ENCODE measurements around the gene HINT3.
A peak's percentile ranks its signal among the peaks of the same experiment; 100 is the strongest.

HINT3 gene

DNA sequence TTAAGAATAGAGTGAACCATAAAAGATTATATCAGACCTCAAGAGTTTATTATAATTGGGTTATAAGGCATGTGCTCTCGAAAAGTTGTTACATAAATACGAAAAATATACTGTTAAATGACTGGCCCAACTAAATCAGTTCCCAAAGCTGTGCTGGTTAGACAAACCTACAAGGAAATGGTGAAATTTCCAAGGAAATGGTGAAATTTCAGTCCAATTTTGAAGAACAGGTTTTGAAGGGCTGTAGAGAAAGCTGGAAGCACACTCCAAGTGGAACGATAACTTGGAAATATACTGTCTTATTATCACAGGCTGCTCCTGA lies 29.4 kb downstream of the HINT3 start:
- peak overlapping the region; percentile 98 for H3K4me3 ChIP-seq (ENCODE audit: low read length)
- no peak for DNase-seq (ENCODE audit: low read depth)
- peak overlapping the region; percentile 93 for H3K9ac ChIP-seq (ENCODE audit: low read length)
- no peaks in the 10 kb centered on the region for H3K9me3 ChIP-seq (ENCODE audit: control insufficient read depth, low read length)
- no peaks in the 10 kb centered on the region for H3K36me3 ChIP-seq (ENCODE audit: control insufficient read depth, insufficient read depth, low read length, severe bottlenecking)
- peaks cover 39% of the 10 kb centered on the region for H3K4me1 ChIP-seq (ENCODE audit: control insufficient read depth, insufficient read depth, low read length)
- no peaks in the 10 kb centered on the region for H3K27me3 ChIP-seq (replicated peaks; ENCODE audit: control insufficient read depth, insufficient read depth, low read length)

DNA sequence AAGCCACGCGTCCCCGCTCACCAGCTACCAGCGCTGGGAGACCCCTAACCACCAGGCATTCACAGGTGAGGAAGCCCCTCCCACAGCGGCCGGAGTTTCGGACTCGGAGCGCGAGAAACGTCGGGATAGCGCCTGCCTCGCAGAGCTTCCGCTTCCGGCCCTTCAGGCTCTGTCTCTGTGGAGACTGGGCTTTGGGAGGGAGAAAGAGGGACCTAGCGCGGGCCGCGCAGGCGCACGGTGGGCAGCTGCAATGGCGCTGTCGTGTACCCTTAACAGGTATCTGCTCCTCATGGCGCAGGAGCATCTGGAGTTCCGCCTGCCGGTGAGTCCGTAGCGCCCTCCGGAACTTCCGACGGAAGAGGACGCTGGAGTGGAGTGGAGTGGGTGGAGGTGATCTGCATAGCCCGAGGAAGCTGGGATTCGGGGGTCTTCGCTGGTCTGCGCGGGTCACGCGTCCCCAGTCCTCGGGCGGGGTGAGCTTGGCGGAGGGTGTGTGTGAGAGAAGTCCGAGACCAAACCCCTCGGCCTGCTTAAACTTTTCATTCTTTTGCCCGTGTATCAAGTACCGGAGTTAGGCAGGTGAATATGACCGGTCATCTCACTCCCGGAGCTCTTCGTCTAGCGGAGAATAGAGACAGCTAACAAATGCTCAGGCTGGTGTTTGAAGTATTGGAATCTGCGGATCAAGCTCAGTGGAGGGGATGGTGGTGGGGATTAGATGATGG lies 29.9 kb downstream of the HINT3 start, which contains the start of gene TRMT11:
TSS of gene TRMT11 (plus strand) at position 240 of the 725 bp plus-strand sequence. CDS start at position 251, 11 bp downstream.
- Histone ChIP-seq H3K4me1 (ENCODE audit: control insufficient read depth, insufficient read depth, low read length) (peaks cover 39% of the 10 kb centered on the region), H3K4me3 (ENCODE audit: low read length) (peak within 1 kb of the TSS; percentile 98), H3K9ac (ENCODE audit: low read length) (peak within 1 kb of the TSS; percentile 93), H3K27me3 (replicated peaks; ENCODE audit: control insufficient read depth, insufficient read depth, low read length) (no peaks in the 10 kb centered on the region), H3K9me3 (ENCODE audit: control insufficient read depth, low read length) (no peaks in the 10 kb centered on the region), H3K36me3 (ENCODE audit: control insufficient read depth, insufficient read depth, low read length, severe bottlenecking) (no peaks in the 10 kb centered on the region)
- peak; percentile 96 for DNase-seq (ENCODE audit: low read depth)

DNA sequence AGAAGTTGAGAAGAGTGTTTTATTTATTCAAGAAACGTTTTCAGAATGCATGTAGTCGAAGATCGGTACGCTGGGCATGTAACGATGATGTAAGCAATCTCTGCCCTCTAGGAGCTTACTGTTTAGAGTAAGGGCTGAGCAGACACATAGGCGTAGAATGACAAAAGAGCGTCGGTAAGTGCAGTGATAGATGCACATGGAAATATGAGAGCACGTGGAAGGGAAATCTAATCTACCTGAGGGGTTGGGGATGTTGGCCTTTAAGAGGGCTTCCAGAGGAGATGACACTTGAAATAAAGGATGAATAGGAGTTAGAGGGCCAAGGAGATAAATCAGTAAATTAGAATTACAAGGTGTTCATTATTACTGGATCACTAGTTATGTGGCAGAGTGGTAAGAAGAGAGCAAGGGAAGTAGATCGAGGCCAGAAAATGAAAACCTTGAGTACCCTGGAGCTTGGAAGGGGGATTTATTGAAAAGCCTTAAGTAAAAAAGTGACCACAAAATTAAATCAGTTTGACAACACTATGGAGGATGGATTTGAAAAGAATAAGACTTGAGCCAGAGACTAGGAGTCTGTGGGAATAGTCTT lies 30.6 kb downstream of the HINT3 start:
- Histone ChIP-seq H3K27me3 (replicated peaks; ENCODE audit: control insufficient read depth, insufficient read depth, low read length) (no peaks in the 10 kb centered on the region), H3K9me3 (ENCODE audit: control insufficient read depth, low read length) (no peaks in the 10 kb centered on the region), H3K4me1 (ENCODE audit: control insufficient read depth, insufficient read depth, low read length) (peaks cover 39% of the 10 kb centered on the region), H3K36me3 (ENCODE audit: control insufficient read depth, insufficient read depth, low read length, severe bottlenecking) (no peaks in the 10 kb centered on the region), H3K9ac (ENCODE audit: low read length) (peak overlapping the region; percentile 93), H3K4me3 (ENCODE audit: low read length) (peak overlapping the region; percentile 98)
- peak; percentile 31 for DNase-seq (ENCODE audit: low read depth)

DNA sequence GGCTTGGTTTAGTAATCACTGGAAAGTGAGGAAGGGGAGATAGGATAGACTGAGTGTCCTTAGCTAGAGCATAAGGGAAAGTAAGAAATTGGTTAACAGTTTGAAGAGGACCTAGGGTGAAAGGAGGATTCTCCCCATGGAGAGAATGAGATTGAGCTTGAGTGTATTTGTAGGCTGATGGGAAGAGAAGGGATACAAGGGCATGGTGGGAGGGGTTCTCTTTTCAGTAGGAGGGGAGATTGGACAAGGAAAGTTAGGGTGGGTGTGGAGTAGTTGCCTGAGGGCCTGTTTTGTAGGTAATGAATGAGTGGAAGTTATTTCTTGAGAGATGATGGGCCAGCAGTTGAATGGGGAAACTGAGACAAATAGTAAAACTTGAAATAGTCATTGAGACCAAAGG lies 31.7 kb downstream of the HINT3 start:
- Histone ChIP-seq H3K4me3 (ENCODE audit: low read length) (no peak overlapping the region), H3K9ac (ENCODE audit: low read length) (no peak overlapping the region), H3K4me1 (ENCODE audit: control insufficient read depth, insufficient read depth, low read length) (peaks cover 33% of the 10 kb centered on the region), H3K9me3 (ENCODE audit: control insufficient read depth, low read length) (no peaks in the 10 kb centered on the region), H3K27me3 (replicated peaks; ENCODE audit: control insufficient read depth, insufficient read depth, low read length) (no peaks in the 10 kb centered on the region), H3K36me3 (ENCODE audit: control insufficient read depth, insufficient read depth, low read length, severe bottlenecking) (no peaks in the 10 kb centered on the region)
- no peak for DNase-seq (ENCODE audit: low read depth)

DNA sequence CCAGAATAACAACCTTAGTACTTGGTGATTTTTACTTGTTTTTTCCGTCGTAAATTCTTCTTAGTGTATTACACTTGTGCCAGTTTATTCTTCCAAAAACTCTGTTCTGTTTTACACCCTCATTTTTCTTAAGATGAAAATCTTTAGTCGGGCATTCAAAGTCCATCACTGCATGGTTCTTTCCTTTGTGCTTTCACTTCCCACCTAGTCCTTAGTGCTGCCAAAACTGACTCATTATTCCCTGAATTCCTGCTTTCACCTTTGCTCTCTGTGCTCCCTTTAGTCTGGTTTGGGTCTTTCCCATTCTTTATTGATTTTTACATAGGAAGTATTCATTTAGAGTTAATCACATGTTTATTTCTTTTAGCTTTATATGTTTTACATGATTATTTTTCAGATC lies 33.1 kb downstream of the HINT3 start:
- no peak for DNase-seq (ENCODE audit: low read depth)
- Histone ChIP-seq H3K27me3 (replicated peaks; ENCODE audit: control insufficient read depth, insufficient read depth, low read length) (no peaks in the 10 kb centered on the region), H3K4me1 (ENCODE audit: control insufficient read depth, insufficient read depth, low read length) (peaks cover 32% of the 10 kb centered on the region), H3K36me3 (ENCODE audit: control insufficient read depth, insufficient read depth, low read length, severe bottlenecking) (no peaks in the 10 kb centered on the region), H3K9me3 (ENCODE audit: control insufficient read depth, low read length) (no peaks in the 10 kb centered on the region), H3K4me3 (ENCODE audit: low read length) (no peak overlapping the region), H3K9ac (ENCODE audit: low read length) (no peak overlapping the region)

DNA sequence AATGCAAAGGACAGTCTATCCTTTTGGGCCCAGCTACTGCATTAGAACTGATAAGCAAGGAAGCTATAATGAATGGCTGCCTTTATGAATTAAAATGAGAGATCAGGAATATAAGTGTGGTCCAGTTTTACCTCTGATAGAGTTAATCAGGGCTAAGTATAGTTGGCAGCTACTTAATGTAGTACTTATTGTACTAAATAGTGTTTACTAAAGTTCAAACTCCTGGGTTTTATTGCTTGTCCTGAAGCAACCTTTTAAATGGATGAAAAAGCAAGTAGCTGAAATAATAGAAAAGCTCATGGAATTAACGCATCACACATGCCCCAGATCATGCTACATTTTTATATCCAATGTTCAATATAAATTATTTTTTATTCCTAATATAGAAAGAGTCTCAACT lies 35.1 kb downstream of the HINT3 start:
- no peaks in the 10 kb centered on the region for H3K36me3 ChIP-seq (ENCODE audit: control insufficient read depth, insufficient read depth, low read length, severe bottlenecking)
- no peaks in the 10 kb centered on the region for H3K27me3 ChIP-seq (replicated peaks; ENCODE audit: control insufficient read depth, insufficient read depth, low read length)
- H3K4me1 ChIP-seq (ENCODE audit: control insufficient read depth, insufficient read depth, low read length) = peaks cover 36% of the 10 kb centered on the region
- no peak overlapping the region for H3K9ac ChIP-seq (ENCODE audit: low read length)
- DNase-seq (ENCODE audit: low read depth) = no peak
- H3K9me3 ChIP-seq (ENCODE audit: control insufficient read depth, low read length) = no peaks in the 10 kb centered on the region
- H3K4me3 ChIP-seq (ENCODE audit: low read length) = no peak overlapping the region

DNA sequence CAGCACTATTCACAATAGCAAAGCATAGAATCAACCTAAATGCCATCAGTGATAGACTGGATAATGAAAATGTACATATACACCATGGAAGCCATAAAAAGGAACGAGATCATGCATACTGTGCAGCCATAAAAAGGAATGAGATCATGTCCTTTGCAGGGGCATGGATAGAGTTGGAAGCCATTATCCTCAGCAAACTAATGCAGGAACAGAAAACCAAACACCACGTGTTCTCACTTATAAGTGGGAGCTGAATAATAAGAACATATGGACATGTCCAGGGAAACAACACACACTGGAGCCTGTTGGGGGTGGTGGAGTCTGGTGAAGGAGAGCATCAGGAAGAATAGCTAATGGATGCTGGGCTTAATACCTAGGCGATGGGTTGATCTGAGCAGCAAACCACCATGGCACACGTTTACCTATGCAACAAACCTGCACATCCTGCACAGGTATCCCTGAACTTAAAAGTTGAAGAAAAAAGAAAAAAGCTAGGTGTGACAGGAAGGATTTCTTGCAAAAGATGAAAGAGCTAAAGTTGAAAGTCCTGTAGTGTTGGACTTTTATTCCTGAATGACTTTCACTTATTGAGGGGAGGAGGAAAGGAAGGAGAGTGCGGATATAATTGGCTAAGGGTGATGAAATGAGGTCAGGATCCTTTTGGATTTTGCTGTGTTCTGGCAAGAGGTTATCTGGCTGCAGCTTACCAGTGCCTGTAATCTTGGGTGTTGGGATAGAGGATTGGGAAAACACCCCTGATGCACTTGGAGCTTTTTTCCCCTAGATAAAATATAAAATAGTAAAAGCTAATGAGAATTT lies 38.3 kb downstream of the HINT3 start:
- DNase-seq (ENCODE audit: low read depth) = no peak
- H3K27me3 ChIP-seq (replicated peaks; ENCODE audit: control insufficient read depth, insufficient read depth, low read length) = no peaks in the 10 kb centered on the region
- H3K4me1 ChIP-seq (ENCODE audit: control insufficient read depth, insufficient read depth, low read length) = peaks cover 28% of the 10 kb centered on the region

DNA sequence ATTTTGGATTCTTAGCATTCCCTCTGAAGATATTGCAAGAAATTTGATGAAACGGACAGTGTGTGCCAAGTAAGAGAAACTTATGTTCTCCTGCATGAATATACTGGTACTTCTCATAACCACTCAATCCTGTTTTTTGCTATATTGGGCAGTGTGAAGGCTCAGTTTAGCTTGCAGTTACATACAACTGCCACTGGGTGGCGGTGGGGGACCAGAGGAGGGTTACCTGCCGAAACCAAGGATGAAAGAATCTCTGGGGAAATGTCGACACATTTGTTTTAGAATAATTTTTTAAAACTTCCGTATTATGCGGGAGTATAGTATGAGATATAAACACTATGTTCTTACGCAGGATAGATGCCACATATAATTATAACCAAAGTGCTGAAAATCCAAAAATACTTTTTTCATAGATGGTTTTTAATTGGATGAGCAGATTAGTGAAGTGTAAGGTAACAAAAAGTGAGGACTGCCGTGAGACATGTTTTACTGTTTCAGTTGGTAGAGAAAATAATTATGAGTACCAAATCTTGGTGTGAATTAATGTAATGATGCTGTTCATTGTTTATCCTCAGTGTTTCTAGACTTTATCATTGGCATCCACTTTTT lies 39.5 kb downstream of the HINT3 start:
- peak; percentile 88 for DNase-seq (ENCODE audit: low read depth)
- Histone ChIP-seq H3K4me1 (ENCODE audit: control insufficient read depth, insufficient read depth, low read length) (peaks cover 37% of the 10 kb centered on the region), H3K36me3 (ENCODE audit: control insufficient read depth, insufficient read depth, low read length, severe bottlenecking) (peaks cover 35% of the 10 kb centered on the region), H3K9me3 (ENCODE audit: control insufficient read depth, low read length) (no peaks in the 10 kb centered on the region), H3K27me3 (replicated peaks; ENCODE audit: control insufficient read depth, insufficient read depth, low read length) (no peaks in the 10 kb centered on the region), H3K9ac (ENCODE audit: low read length) (no peak overlapping the region), H3K4me3 (ENCODE audit: low read length) (no peak overlapping the region)

More for the DNA sequence above, 38.3 kb downstream of the HINT3 start:
- Histone ChIP-seq H3K4me3 (ENCODE audit: low read length) (no peak overlapping the region), H3K36me3 (ENCODE audit: control insufficient read depth, insufficient read depth, low read length, severe bottlenecking) (peaks cover 25% of the 10 kb centered on the region), H3K9me3 (ENCODE audit: control insufficient read depth, low read length) (no peaks in the 10 kb centered on the region), H3K9ac (ENCODE audit: low read length) (no peak overlapping the region)

DNA sequence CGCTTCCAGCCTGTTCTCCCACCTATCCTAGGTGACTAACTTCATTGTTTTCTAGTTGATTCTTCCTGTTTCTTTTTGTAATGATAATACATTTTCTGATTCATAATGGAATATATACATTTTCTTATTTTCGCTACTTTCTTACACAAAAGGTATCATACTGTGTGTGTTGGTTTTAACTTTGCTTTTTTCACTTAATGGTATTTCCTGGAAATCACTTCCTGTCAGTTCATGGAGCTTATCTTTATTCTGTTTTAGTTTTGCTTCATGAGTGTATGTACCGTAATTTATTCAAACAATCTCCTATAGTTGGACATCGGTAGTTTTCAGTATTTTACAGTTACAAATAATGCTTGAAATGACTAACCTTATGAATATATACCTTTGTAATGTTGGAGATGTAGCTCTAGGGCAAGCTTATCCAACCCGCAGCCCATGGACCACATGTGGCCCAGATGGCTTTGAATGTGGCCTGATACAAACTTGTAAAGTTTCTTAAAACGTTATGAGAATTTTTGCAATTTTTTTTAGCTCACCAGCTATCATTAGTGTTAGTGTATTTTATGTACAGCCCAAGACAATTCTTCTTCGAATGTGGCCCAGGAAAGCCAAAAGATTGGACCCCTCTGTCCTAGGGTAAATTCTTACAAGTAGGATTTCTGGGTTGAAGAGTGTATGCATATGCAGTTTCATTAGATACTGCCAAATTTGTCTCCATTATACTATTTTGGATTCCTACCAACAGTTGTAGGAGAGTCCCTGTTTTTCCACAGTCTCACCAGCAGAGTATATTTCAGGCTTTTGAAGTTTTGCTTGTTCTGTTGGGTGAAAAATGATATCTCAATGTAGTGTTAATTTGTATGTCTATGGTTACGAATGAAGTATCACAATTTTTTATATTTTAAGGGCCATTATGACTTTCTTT lies 46.4 kb downstream of the HINT3 start:
- DNase-seq (ENCODE audit: low read depth) = no peak
- Histone ChIP-seq H3K9me3 (ENCODE audit: control insufficient read depth, low read length) (no peaks in the 10 kb centered on the region), H3K4me1 (ENCODE audit: control insufficient read depth, insufficient read depth, low read length) (peaks cover 9% of the 10 kb centered on the region), H3K36me3 (ENCODE audit: control insufficient read depth, insufficient read depth, low read length, severe bottlenecking) (peaks cover 56% of the 10 kb centered on the region), H3K27me3 (replicated peaks; ENCODE audit: control insufficient read depth, insufficient read depth, low read length) (no peaks in the 10 kb centered on the region), H3K4me3 (ENCODE audit: low read length) (no peak overlapping the region), H3K9ac (ENCODE audit: low read length) (no peak overlapping the region)

DNA sequence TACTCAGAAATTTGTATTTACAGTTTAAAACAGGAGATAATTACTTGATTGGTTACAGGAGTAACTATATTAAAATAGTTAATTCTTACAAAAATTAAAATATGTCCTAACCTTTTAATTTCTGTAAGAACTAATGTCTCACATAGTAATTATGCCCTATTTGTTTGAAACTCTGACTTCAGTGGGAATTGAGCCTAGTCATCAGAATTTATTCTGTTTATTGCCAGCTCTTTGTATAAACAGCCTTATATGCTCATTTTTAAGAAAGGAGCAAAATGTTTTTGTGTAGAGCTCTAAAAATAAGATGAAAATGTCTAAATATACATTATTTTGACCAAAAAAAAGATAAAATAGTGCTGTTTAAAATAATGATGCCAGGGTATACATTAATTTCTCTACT lies 51.2 kb downstream of the HINT3 start:
- DNase-seq (ENCODE audit: low read depth) = no peak
- no peak overlapping the region for H3K9ac ChIP-seq (ENCODE audit: low read length)
- no peaks in the 10 kb centered on the region for H3K9me3 ChIP-seq (ENCODE audit: control insufficient read depth, low read length)
- H3K27me3 ChIP-seq (replicated peaks; ENCODE audit: control insufficient read depth, insufficient read depth, low read length) = no peaks in the 10 kb centered on the region
- peaks cover 58% of the 10 kb centered on the region for H3K36me3 ChIP-seq (ENCODE audit: control insufficient read depth, insufficient read depth, low read length, severe bottlenecking)
- H3K4me3 ChIP-seq (ENCODE audit: low read length) = no peak overlapping the region
- no peaks in the 10 kb centered on the region for H3K4me1 ChIP-seq (ENCODE audit: control insufficient read depth, insufficient read depth, low read length)
